ENCODE measurements around the gene SMIM45.
"Not testable (repeated sequence)": the region's sequence is repeated elsewhere in the genome, so short reads cannot be mapped to it uniquely, and the experiment has no call there.

The SMIM45 gene

DNA sequence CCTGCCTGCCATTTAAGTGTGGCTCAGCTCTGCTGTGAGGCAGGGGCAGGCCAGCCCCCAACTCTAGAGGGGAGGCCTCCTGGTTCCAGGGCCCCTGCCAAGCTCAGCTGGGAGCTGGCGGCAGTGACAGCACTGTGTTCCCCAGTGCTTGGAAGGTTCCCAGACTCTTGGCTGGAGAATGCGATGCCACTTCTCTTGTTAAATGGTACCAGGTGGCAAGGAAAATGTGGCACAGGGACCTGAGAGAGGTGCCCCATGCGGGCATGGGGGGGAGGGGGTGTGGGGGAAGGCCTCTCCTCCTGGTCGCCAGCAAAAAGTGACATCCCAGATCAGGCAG, 17.0 kb upstream of the SMIM45 start:
- no peak for DNase-seq

DNA sequence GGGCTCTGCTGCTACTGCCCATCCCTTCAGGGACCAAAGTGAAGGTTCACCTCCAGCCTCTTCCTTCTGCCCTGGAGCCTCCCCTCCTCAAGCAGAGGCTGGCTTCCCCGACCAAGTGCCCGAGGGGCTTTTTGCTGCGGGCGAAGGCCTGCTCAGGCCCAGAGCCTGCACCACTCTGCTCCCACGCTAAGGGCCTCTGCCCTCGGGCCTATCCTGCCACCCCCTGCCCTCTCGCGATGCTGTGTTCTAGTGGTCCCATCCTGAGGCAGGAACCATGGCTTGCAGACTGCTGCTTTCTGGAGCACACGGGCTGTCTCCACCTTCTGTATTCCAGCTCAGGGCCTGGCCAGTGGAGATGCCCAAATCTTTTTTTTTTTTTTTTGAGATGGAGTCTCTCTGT, 16.4 kb upstream of the SMIM45 start:
- no peak for DNase-seq

- DNase-seq, result no peak
Observed at GRCh38 chr22:41936894-41937169, 15.1 kb upstream of the SMIM45 start.

- DNase-seq, result peak; percentile 99
Observed at GRCh38 chr22:41939981-41940831, 11.7 kb upstream of the SMIM45 start.

- DNase-seq, result peak; percentile 85
Observed at GRCh38 chr22:41940832-41941765, 10.9 kb upstream of the SMIM45 start.

DNA sequence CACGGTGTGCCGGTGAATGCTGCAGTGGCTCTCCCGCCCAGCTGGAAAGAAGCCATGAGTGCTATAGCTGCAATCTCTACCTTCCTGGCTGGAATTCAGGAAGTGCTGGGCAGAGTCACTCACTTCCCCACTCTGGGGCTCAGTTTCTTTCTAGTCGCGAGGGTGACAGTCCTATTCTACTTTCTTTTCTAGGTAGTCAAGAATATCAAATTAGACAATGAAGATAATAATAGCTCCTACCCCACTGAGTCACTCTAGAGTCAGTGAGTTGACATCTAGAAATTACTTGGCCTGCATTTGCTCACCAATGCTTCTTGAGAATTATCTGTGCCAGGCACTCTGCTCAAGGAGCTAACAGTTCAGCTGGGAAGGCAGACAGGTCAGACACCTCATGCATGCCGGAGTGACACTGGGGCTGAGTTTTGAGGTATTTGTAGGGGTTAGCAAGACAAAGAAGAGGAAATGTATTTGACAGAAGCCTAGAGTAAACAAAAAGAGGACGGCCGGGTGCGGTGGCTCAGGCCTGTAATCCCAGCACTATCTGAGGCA, 8.2 kb upstream of the SMIM45 start:
- DNase-seq, result no peak

DNA sequence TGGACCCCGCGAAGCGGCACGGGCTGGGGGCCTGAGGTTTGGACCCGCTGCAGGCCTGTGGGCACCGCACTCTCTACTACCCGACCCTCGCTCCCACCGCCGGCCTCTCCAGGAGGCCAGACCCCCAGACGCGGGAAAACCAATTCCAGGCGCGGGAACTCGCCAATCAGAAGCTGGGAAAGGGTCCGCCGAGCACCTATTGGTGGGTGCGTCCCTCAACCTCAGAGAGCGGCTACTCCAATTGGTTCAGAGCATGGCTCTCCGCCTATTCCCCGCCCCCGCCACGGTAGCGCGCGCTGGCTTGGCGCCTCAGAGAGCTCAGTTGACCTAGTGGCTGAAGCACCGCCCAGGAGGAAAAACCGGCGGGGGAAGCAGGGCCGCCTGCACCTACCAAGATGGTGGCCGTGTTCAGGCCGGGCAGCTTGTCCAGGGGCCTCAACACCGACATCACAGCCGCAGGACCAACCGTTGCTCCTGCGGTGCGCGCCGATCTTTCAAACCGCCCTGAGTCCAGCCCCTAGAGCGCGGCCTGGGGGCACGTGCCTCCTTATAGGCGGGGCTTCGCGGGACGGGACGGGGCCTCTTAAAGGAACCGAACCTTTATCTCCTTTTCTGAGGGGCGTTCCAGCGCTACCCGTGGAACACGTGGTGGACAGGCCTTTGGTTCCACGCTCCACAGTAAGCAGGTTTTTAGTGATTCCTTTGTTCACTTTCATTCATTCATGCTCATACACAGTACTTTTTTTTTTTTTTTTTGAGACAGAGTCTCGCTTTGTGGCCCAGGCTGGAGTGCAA, 5.1 kb upstream of the SMIM45 start, which contains the start of gene CENPM:
Gene CENPM, minus strand, starts transcription at position 524 of the 795 bp plus-strand sequence. Its CDS starts 76 bp downstream, at position 448.
- peak; percentile 84 for DNase-seq

DNA sequence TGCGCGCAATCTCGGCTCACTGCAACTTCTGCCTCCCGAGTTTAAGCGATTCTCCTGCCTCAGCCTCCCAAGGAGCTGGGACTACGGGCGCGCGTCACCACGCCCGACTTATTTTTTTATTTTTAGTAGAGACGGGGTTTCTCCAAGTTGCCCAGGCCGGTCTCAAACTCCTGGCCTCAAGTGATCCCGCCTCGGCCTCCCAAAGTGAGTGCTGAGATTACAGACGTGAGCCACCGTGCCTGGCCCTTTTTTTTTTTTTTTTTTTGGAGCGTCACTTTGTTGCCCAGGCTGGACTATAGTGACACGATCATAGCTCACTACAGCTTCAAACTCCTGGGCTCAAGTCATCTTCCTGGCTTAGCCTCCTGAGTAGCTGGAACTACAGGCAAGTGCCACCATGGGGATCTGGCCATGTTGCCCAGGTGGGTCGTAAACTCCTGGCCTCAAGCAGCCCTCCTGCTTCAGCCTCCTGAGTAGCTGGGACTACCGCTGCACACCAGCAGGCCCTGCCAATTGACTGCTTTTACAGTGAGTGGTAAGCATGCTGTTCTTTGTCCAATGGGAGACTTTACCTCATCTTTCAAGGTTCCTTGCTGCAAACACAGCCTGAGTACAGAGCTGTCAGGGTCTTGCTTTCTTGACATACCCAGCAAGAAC, 4.4 kb upstream of the SMIM45 start:
- DNase-seq, result no peak

GRCh38 chr22:41948142-41948541, 3.8 kb upstream of the SMIM45 start:
- no peak for DNase-seq

DNA sequence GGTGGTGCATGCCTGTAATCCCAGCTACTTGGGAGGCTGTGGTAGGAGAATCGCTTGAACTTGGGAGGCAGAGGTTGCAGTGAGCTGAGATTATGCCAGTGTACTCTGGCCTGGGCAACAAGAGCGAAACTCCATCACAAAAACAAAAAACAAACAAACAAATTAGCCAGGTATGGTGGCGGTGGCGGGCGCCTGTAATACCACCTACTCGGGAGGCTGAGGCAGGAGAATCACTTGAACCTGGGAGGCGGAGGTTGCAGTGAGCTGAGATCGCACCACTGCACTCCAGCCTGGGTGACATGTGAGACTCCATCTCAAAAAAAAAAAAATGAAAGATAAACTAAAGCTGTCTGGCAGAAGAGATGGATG, 3.0 kb upstream of the SMIM45 start:
- DNase-seq, result not testable (repeated sequence)

- no peak for DNase-seq
Observed at GRCh38 chr22:41949297-41949965, 2.5 kb upstream of the SMIM45 start.

DNA sequence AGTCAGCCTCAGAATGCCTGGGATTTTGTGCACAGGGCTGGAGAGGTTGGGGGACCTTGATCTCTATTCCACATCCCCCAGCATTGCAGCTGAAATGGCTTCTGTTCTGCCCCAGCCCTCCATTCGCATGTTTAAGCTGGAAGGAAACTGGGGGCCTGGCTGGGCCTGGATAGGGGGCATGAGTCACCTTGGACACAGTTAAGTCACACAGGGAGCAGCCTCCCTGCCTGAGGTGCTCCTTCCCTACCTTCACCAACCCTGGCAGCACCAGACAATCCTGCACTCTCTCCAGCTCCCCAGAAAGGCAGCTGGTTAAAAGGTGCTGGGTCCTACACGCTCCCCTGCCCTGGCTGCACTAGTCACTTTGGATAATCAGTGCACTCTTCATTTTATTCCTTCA, 763 bp downstream of the SMIM45 start:
- no peak for DNase-seq

- no peak for DNase-seq
Observed at GRCh38 chr22:41957941-41958556, 6.1 kb downstream of the SMIM45 start.

GRCh38 chr22:41963453-41964111, 11.6 kb downstream of the SMIM45 start:
- DNase-seq, result no peak

DNA sequence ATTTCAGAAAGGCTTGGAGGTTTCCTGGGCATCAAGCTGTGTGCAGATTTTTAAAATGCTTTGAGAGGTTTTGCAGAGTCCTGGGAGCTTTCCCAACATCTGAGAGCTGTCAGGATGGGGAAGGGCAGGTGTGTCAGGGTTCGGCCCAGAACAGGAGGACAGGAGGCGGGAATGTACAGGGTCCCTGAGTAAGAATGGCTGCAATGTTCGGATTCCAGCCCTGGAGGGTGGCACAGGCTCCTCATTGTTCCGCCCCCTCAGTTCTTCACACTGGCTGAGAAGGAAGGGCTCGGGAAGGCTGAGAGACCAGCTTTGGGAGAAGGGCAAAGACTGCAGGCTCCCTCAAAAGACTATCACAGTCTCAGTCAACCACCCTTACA, 12.2 kb downstream of the SMIM45 start:
- DNase-seq, result no peak

- no peak for DNase-seq
Observed at GRCh38 chr22:41966225-41966606, 14.3 kb downstream of the SMIM45 start.

DNA sequence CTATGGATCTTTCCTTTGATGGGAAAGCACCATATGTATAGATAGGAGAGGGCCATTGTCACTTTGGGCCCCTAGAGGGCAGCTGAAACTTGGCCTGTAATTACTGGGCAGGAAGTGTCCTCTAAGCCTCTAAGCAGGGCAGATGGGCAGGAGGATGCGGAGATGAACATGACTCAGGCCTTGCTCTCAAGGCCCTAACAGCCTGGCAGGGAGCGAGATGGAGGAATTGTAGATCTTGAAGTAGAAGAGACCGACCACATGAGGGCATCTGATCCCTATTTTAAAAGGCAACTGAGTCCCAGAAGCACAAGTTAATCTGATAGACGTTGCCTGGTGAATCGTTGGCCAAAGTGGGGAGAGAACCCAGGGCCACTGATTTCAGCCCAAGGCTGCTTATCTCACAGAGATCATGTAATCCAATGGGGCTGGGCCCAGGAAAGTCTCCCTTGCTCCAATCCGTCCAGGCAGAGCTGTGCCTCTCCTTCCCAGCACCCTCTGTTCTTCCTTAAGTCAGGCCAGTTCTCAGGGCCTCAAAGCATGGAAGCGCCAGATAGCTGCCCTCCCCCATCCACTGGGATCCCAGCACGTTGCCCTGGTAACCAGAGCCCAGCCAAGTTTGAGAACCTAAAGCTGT, 14.8 kb downstream of the SMIM45 start:
- peak; percentile 49 for DNase-seq

DNA sequence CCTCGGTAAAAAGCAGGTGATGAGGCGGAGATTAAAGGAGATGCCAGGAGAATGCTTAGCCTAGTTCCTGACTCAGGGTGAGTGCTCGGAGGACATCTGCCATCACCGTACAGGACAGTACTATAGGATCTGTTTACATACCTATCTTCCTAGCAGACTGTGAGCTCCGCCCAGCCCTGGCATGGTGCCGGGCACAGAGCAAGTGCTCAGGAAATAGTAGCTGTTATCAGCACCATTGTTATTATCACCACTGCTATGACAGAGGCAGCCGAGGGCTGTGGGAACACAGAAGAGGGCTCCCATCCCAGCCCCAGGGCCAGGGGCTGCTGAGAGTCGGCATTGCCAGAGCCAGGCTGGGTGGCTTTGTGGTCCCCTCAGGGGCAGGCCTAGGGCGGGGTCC, 16.7 kb downstream of the SMIM45 start:
- DNase-seq, result no peak

DNA sequence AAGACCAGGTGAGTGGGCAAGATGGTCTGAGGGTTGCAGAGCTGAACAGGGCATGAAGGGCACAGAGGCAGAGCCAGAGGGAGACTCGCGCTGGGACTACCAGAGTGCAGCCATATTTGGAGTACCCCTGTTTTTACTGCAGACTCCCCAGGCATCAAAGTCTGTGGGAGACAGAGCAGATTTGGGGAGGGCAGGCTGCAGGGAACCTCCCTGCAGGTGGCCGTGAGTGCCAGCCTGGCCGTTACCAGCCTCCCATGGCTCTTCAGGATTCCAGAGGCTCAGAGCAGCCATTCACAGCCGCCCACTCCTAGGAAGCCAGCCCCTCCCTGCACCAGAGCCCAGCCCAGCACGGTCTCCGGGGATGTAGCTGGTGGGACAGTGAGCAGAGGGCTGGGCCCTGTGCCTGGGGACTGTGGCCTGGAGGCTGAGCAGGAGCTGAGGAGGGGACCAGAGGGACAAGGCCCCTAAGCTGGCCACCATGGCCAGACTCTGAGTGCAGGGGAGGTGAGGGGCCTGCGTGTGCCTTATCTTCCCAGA, 17.2 kb downstream of the SMIM45 start, which contains the start of gene SEPTIN3:
Gene SEPTIN3, plus strand, starts transcription at position 334 of the 537 bp plus-strand sequence. CDS start 2,050 bp downstream, outside the sequence.
- no peak for DNase-seq

GRCh38 chr22:41970601-41971000, 18.7 kb downstream of the SMIM45 start:
- DNase-seq, result no peak
